ENCODE results near the gene TTLL6. TPM values are rescaled to one million over a fixed set of nuclear protein-coding genes. Genes with fewer than 3 reads are reported as not detected.

The TTLL6 gene
- total and polyA plus RNA-seq, 12 donors: 0.06 to 0.73 (median 0.21) TPM; not detected in 8

DNA sequence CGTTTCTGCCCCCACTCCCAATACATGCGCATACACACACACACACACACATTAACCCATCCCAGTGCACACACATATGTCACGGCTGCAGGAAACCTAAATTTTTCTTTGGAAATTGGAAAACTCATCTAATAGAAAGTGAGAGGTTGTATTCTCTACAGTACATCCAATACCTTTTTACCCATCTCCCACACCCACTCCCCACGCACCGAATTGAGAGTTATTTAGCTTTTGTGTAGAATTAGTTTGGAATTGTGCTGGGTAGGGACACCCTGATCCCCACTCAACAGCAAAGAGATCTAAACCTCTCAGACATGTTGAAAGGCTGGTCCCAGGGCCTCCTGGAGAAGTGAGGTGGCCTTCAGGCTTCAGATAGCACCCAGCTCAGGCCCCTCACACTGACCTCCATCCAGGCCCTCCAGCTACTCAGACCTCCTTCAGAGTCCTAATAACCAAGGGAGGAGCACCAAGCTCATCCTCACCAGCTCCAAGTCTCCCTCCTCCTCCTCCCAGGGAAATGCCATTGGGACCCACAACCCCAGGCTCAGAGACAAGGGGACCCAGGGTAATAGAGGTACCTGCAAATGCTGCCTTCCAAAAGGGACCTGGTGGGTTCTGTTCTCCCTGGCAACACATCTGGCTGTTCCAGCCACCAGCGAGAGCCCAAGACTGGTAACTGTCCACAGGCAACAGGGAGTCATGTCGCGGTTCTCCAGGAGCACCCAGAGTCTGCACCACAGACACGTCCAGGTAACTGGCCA is 89.4 kb downstream of the TTLL6 start:
- no peak for ATAC-seq
- no peaks in the 10 kb centered on the region for H3K36me3 ChIP-seq
- TF ChIP-seq, protein P1, sequence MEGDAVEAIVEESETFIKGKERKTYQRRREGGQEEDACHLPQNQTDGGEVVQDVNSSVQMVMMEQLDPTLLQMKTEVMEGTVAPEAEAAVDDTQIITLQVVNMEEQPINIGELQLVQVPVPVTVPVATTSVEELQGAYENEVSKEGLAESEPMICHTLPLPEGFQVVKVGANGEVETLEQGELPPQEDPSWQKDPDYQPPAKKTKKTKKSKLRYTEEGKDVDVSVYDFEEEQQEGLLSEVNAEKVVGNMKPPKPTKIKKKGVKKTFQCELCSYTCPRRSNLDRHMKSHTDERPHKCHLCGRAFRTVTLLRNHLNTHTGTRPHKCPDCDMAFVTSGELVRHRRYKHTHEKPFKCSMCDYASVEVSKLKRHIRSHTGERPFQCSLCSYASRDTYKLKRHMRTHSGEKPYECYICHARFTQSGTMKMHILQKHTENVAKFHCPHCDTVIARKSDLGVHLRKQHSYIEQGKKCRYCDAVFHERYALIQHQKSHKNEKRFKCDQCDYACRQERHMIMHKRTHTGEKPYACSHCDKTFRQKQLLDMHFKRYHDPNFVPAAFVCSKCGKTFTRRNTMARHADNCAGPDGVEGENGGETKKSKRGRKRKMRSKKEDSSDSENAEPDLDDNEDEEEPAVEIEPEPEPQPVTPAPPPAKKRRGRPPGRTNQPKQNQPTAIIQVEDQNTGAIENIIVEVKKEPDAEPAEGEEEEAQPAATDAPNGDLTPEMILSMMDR (IDR thresholded peaks at IDR 0.05): no peak
- no peak overlapping the region for H3K27ac ChIP-seq
- DNase-seq: no peak
- no peak overlapping the region for H3K4me3 ChIP-seq
- peaks cover 44 to 100% (median 100%) of the 10 kb centered on the region in 7 donors for H3K27me3 ChIP-seq
- 27 to 28% methylated on average over 9 of the region's 9 CpGs for WGBS, 2 donors
- no peaks in the 10 kb centered on the region for H3K9me3 ChIP-seq
- H3K4me1 ChIP-seq: peaks cover 0 to 40% (median 26%) of the 10 kb centered on the region in 9 donors
- intact Hi-C loops (cut with DNase I): loop anchor here (2.0 to 10.0 kb wide), 8 partner anchors 63 to 157 kb away; no protein-coding TSS in a partner anchor

DNA sequence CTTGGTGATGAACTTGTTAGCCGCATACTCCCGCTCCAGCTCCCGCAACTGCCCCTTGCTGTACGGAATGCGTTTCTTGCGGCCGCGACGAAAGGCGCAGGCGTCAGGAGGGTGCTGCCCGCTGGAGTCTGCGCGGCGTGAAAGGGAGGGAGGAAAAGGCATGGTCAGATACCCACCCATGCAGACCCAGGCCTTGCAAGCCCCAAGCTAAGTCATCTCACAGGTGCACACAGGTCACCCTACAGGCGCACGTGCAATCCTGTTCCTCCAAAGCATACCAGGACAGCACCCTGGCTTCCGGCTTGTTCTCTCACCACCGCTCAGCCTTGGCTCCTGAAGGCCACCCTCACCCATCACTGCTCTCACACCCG is 90.1 kb downstream of the TTLL6 start:
- intact Hi-C loops (cut with DNase I): loop anchor here (2.0 to 10.0 kb wide), 8 partner anchors 64 to 158 kb away; no protein-coding TSS in a partner anchor
- Histone ChIP-seq H3K4me1 (peaks cover 0 to 41% (median 26%) of the 10 kb centered on the region in 9 donors), H3K36me3 (no peaks in the 10 kb centered on the region), H3K9me3 (no peaks in the 10 kb centered on the region), H3K27me3 (peaks cover 50 to 100% (median 100%) of the 10 kb centered on the region in 7 donors), H3K27ac (no peak overlapping the region), H3K4me3 (no peak overlapping the region)
- ATAC-seq (no peak), DNase-seq (no peak)
- TF ChIP-seq, protein P1 (IDR thresholded peaks at IDR 0.05): no peak
- WGBS, 2 donors: 9 to 10% methylated on average over 20 of the region's 20 CpGs

DNA sequence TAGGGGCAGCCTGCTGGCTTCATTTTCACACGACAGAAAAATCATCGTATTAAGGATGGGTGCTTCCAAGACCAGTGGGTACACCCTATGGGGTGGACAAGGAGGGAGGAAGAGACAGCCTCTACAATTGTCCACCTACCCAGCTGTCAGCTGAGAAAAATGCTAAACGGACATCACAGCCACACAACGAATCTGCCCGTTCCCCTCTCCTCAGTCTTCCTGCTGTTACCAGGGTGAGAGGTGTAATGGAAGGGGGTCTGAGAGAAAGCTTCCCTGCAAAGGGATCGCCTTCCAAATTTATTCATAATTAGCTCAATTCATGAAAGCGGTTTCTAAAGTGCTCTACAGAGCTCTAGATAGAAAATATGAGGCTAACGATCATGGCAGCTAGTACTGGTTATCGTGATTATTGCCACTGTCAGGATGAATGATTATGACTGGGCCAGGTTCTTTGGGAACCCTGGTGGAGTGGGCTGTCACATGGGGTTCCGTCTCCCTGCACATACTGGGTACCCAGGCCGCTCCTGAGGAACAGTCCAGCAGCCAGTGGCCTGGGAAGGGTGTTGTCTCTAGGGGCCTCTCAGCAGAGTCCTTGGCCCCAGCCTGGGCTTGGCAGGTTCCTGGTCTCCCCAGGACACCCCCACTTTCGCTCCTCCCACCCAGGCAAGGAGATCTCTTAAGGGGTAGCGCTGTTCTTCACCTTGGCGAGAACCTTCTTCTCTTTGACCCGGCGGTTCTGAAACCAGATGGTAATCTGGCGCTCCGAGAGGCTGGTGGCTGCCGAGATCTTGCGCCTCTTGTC is 90.7 kb downstream of the TTLL6 start:
- Histone ChIP-seq H3K9me3 (no peaks in the 10 kb centered on the region), H3K27me3 (peaks cover 52 to 100% (median 100%) of the 10 kb centered on the region in 7 donors), H3K4me3 (no peak overlapping the region), H3K27ac (no peak overlapping the region), H3K4me1 (peaks cover 0 to 41% (median 26%) of the 10 kb centered on the region in 9 donors), H3K36me3 (no peaks in the 10 kb centered on the region)
- ATAC-seq: no peak
- intact Hi-C loops (cut with DNase I): loop anchor here (2.0 to 10.0 kb wide), 8 partner anchors 64 to 158 kb away; no protein-coding TSS in a partner anchor
- 13 to 15% methylated on average over 20 of the region's 20 CpGs for WGBS, 2 donors
- no peak for DNase-seq
- TF ChIP-seq, protein P1 (IDR thresholded peaks at IDR 0.05): no peak

DNA sequence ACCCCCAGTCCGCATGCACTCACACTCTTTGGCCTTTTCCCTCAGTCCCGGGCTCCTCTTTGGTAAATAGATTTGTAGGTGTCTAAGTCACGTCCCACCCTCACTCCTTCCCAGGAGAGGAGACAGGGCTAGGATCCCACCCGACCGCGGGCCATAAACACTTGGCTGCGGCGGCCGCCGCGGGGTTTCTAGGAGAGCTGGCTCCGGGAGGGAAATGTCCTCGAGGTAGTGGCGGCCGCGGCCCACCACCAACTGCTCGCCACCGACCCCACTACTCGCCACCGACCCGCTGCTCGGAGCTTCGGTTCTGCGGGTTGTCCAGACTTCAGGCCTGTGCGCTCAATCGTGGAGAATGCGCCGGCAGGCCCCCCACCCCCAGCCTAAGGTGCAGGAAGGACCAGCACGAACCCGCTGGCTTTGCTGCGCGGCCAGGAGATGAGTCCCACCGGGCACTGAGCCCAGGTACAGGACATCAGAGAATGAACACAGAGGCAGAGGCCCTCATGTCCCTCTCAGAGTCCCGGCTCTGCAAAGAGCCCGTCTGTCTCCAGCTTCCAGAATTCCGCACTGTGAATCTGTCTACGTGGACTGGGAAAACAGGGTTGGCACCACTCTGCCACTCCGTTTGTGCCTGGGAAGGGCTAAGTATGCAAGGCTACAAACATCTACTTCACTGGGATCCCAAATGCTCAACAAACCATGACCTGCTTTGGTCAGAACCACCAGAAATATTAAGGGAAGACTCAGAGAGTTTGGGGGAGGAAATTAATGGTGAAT is 91.6 kb downstream of the TTLL6 start:
- Histone ChIP-seq H3K27me3 (peaks cover 53 to 100% (median 100%) of the 10 kb centered on the region in 7 donors), H3K27ac (no peak overlapping the region), H3K9me3 (no peaks in the 10 kb centered on the region), H3K36me3 (no peaks in the 10 kb centered on the region), H3K4me3 (no peak overlapping the region), H3K4me1 (peaks cover 0 to 41% (median 26%) of the 10 kb centered on the region in 9 donors)
- TF ChIP-seq, protein P1 (IDR thresholded peaks at IDR 0.05): no peak
- intact Hi-C loops (cut with DNase I): loop anchor here (2.0 to 10.0 kb wide), 8 partner anchors 65 to 159 kb away; no protein-coding TSS in a partner anchor
- ATAC-seq: no peak
- DNase-seq: no peak
- WGBS, 2 donors: 5 to 6% methylated on average over 38 of the region's 38 CpGs
